Inflammatory macrophage (primary cell): ENCODE data around the gene MARK4.
"Not testable (repeated sequence)": the region's sequence is repeated elsewhere in the genome, so short reads cannot be mapped to it uniquely, and the experiment has no call there.

Experiments
- DNase-seq, 2 donors: peaks; one replicate each; pipeline ENCODE4 v3.0.0-alpha.2; 2020 to 2022

Gene MARK4

GRCh38 chr19:45307361-45307760, 56.3 kb downstream of the MARK4 start:
- no peak for DNase-seq

- not testable (repeated sequence) for DNase-seq
Observed at GRCh38 chr19:45309322-45309721, 58.3 kb downstream of the MARK4 start.

GRCh38 chr19:45311621-45312020, 60.5 kb downstream of the MARK4 start:
- DNase-seq: peak; percentile 38 to 53

- DNase-seq: not testable (repeated sequence)
Observed at GRCh38 chr19:45312285-45312684, 61.2 kb downstream of the MARK4 start.

- DNase-seq: no peak
Observed at GRCh38 chr19:45314708-45315245, 63.7 kb downstream of the MARK4 start.

- DNase-seq: no peak
Observed at GRCh38 chr19:45315304-45315703, 64.2 kb downstream of the MARK4 start.

- no peak for DNase-seq
Observed at GRCh38 chr19:45320997-45321775, 70.1 kb downstream of the MARK4 start.

GRCh38 chr19:45321848-45322247, 70.8 kb downstream of the MARK4 start:
- no peak for DNase-seq

- DNase-seq: no peak
Observed at GRCh38 chr19:45322311-45322710, 71.2 kb downstream of the MARK4 start.

GRCh38 chr19:45322744-45323281, 71.7 kb downstream of the MARK4 start, which contains the start of gene CKM:
TSS of gene CKM (minus strand) at chr19:45322875. CDS start at chr19:45319713, 3,162 bp downstream.
- no peak for DNase-seq

GRCh38 chr19:45323671-45324081, 72.6 kb downstream of the MARK4 start:
- no peak for DNase-seq

- DNase-seq: no peak
Observed at GRCh38 chr19:45324349-45324907, 73.4 kb downstream of the MARK4 start.

GRCh38 chr19:45327404-45328143, 76.5 kb downstream of the MARK4 start:
- DNase-seq: no peak

GRCh38 chr19:45331411-45331810, 80.3 kb downstream of the MARK4 start:
- no peak for DNase-seq

GRCh38 chr19:45333609-45334303, 82.7 kb downstream of the MARK4 start:
- DNase-seq: peak in 1 of 2 donors; percentile 33

- not testable (repeated sequence) for DNase-seq
Observed at GRCh38 chr19:45334881-45335280, 83.8 kb downstream of the MARK4 start.

- no peak for DNase-seq
Observed at GRCh38 chr19:45336696-45337251, 85.7 kb downstream of the MARK4 start.

GRCh38 chr19:45339629-45340028, 88.6 kb downstream of the MARK4 start:
- no peak for DNase-seq

- no peak for DNase-seq
Observed at GRCh38 chr19:45340232-45340898, 89.3 kb downstream of the MARK4 start, which contains the start of gene KLC3. TSS of gene KLC3 (plus strand) at chr19:45340750. CDS start at chr19:45345542, 4,792 bp downstream.

GRCh38 chr19:45340899-45341453, 89.9 kb downstream of the MARK4 start:
- no peak for DNase-seq

GRCh38 chr19:45342911-45343310, 91.8 kb downstream of the MARK4 start:
- no peak for DNase-seq
